K562 (cell line): ENCODE measurements around the gene C1orf122. TPM values are rescaled to one million over a fixed set of nuclear protein-coding genes. Genes with fewer than 3 reads are reported as not detected.

Experiments used
- ATAC-seq: fragments of 200-7000 bp; cut with Tn5 transposase; 3 replicates; pipeline ENCODE4 v1.9.1; 2020; ENCODE audit warnings: moderate library complexity
- BruUV-seq: library from RNA; stranded (reverse); fragments of 400-500 nt; replicated peaks from 2 replicates; lab custom pipeline; 2021; lab: Mats Ljungman, UMichigan
- CTCF ChIA-PET: fragments of 300-600 bp; formaldehyde crosslinking; extraction: SDS; loops from one replicate; lab custom pipeline; 2021; ENCODE audit warnings: low intra/inter-chr PET ratio; lab: Yijun Ruan, JAX
- POLR2A ChIA-PET: fragments of 300-600, 350-650 bp; sonication (Branson Sonifier 250); formaldehyde crosslinking; extraction: SDS; loops from one replicate; lab custom pipeline; 2021; ENCODE audit warnings: antibody characterized with exemption, inconsistent platforms; lab: Yijun Ruan, JAX
- DNase-seq, 4 experiments: peaks; one replicate each; pipeline versions ENCODE4 v3.0.0 to v3.0.0-alpha.2; 2011 to 2018; ENCODE audit warnings: low spot score in 3 of 4, mixed read lengths in 3 of 4; ENCODE audit errors: extremely low read depth in 1 of 4
- FAIRE-seq: peaks from 2 replicates; lab custom pipeline; 2011; peaks lifted over from hg19 to GRCh38; lab: Jason Lieb, UNC
- H2AFZ ChIP-seq: 2 replicates; pipeline ENCODE4 v1.6.0; 2011; ENCODE audit warnings: low read depth, low read length, control low read depth, inconsistent platforms
- H3K27ac ChIP-seq: fragments of 200-600 bp; 3 replicates; pipeline ENCODE4 v1.8.0; 2011; ENCODE audit warnings: low read depth, mild to moderate bottlenecking, control low read depth, inconsistent platforms, low read length, moderate library complexity, mixed read lengths; ENCODE audit errors: extremely low read depth
- H3K27me3 ChIP-seq, 2 experiments: fragments of 300-600 bp in 1 of 2; 2 replicates in 1 of 2; 3 replicates in 1 of 2; pipeline versions ENCODE4 v1.6.0 to v1.8.0; 2011; ENCODE audit warnings: inconsistent platforms in 2 of 2, low read length in 2 of 2, mild to moderate bottlenecking in 1 of 2, mixed read lengths in 1 of 2, moderate library complexity in 1 of 2; ENCODE audit not compliant: control insufficient read depth in 2 of 2, insufficient read depth in 2 of 2
- H3K36me3 ChIP-seq: fragments of 300-600 bp; 3 replicates; pipeline ENCODE4 v1.8.0; 2011; ENCODE audit warnings: mild to moderate bottlenecking, low read length, inconsistent platforms; ENCODE audit not compliant: control insufficient read depth, insufficient read depth
- H3K4me1 ChIP-seq, 2 experiments: fragments of 200-600 bp in 1 of 2; replicated peaks in 1 of 2; 2 replicates in 1 of 2; 3 replicates in 1 of 2; pipeline versions ENCODE4 v1.5.1 to v1.8.0; 2011; ENCODE audit warnings: inconsistent platforms in 2 of 2, low read length in 2 of 2, mild to moderate bottlenecking in 1 of 2, mixed read lengths in 1 of 2, moderate library complexity in 1 of 2; ENCODE audit not compliant: control insufficient read depth in 2 of 2, insufficient read depth in 2 of 2
- H3K4me2 ChIP-seq: 2 replicates; pipeline ENCODE4 v1.6.1; 2011; ENCODE audit warnings: low read length, control low read depth, inconsistent platforms, mixed read lengths; ENCODE audit not compliant: insufficient read depth
- H3K4me3 ChIP-seq: fragments of 200-600 bp; sonication (generic), shearing (Covaris generic); 2 replicates; pipeline ENCODE4 v1.5.1; 2016; ENCODE audit warnings: control low read depth, inconsistent platforms
- H3K79me2 ChIP-seq: fragments of 200-600 bp; 3 replicates; pipeline ENCODE4 v1.8.0; 2011; ENCODE audit warnings: low read length, inconsistent platforms; ENCODE audit not compliant: control insufficient read depth, insufficient read depth
- H3K9ac ChIP-seq, 2 experiments: 2 replicates each; pipeline versions ENCODE4 v1.6.0 to v1.6.1; 2011; ENCODE audit warnings: low read depth in 2 of 2, low read length in 2 of 2, control low read depth in 1 of 2, inconsistent platforms in 1 of 2, mild to moderate bottlenecking in 1 of 2, mixed read lengths in 1 of 2; ENCODE audit not compliant: insufficient read depth in 1 of 2
- H3K9me1 ChIP-seq: one replicate; pipeline ENCODE4 v1.6.0; 2011; ENCODE audit warnings: inconsistent platforms, mild to moderate bottlenecking, low read length, moderate library complexity; ENCODE audit not compliant: control insufficient read depth, insufficient read depth
- H3K9me3 ChIP-seq: replicated peaks from 2 replicates; pipeline ENCODE4 v1.5.1; 2011; ENCODE audit warnings: low read depth, low read length, inconsistent platforms; ENCODE audit not compliant: control insufficient read depth, insufficient read depth
- H4K20me1 ChIP-seq: replicated peaks from 2 replicates; pipeline ENCODE4 v1.6.1; 2011; ENCODE audit warnings: low read length, inconsistent platforms, mixed read lengths; ENCODE audit not compliant: control insufficient read depth, insufficient read depth
- MAZ ChIP-seq, 2 experiments: fragments of 450-650 bp in 1 of 2; sonication (generic) in 1 of 2; formaldehyde crosslinking; IDR thresholded peaks in 1 of 2; conservative IDR thresholded peaks in 1 of 2; 2 replicates each; pipeline versions ENCODE4 v1.4.0 to v1.5.0; 2020; ENCODE audit warnings: mild to moderate bottlenecking in 1 of 2, missing genetic modification reagents in 1 of 2
- ZNF197 ChIP-seq: fragments of 200-800 bp; sonication (Bioruptor generic); IDR thresholded peaks from 2 replicates; pipeline ENCODE4 v1.6.1; 2016; ENCODE audit warnings: low read depth, missing genetic modification characterization, missing compliant biosample characterization
- ZNF282 ChIP-seq: sonication (generic); formaldehyde crosslinking; IDR thresholded peaks from 2 replicates; pipeline ENCODE4 v1.8.1; 2023; ENCODE audit warnings: missing genetic modification reagents
- WGBS: fragments of 100-300 bp; shearing (Covaris generic); methylation state at CpG from one replicate; pipeline ENCODE4 v1.1.6; 2016; ENCODE audit warnings: low coverage, mixed read lengths; ENCODE audit not compliant: insufficient coverage; ENCODE audit errors: missing lambda C conversion rate; 5-methylcytosine and 5-hydroxymethylcytosine counted together
- in situ Hi-C: fragments of 300-500 bp; cut with MboI; formaldehyde crosslinking; loops from 4 replicates; pipeline ENCODE4 v1.15.0; 2018; ENCODE audit warnings: inconsistent platforms, mixed read lengths
- intact Hi-C: fragments of 100-400 bp; cut with micrococcal nuclease; formaldehyde crosslinking; loops from 2 replicates; pipeline ENCODE4 v1.14.2; 2022
- polyA plus RNA-seq, 8 experiments: library from polyadenylated mRNA; depleted of rRNA in 4 of 8; stranded (reverse) in 5 of 8; unstranded in 3 of 8; fragments of >200 nt; fragmentation: Nextera tagmentation in 2 of 8; fragmentation: Illumina TruSeq in 1 of 8; extraction: Ambion mirVana in 2 of 8; extraction: Trizol in 1 of 8; gene quantifications; 2 replicates each; pipeline versions ENCODE4 v1.2.1 to v1.2.3, GENCODE V29; 2011 to 2014; ENCODE audit warnings: inconsistent platforms in 1 of 8, missing spikeins in 1 of 8
- total RNA-seq, 7 experiments: library from RNA; depleted of rRNA in 6 of 7; stranded (reverse); fragments of >200 nt in 6 of 7; fragmentation: Illumina TruSeq in 2 of 7; extraction: Trizol in 2 of 7; gene quantifications; 2 replicates each; pipeline versions ENCODE4 v1.2.1 to v1.2.3, GENCODE V29; 2011 to 2021; ENCODE audit warnings: low replicate concordance in 1 of 7
- TF ChIP-seq, protein P1 (sequence below): fragments of 450-650 bp; IDR thresholded peaks from 2 replicates; pipeline ENCODE4 v1.6.1; 2018; ENCODE audit not compliant: partially characterized antibody
- TF ChIP-seq, protein P2 (sequence below), 2 experiments: fragments of 450-650 bp; formaldehyde crosslinking in 1 of 2; IDR thresholded peaks; 2 replicates each; pipeline versions ENCODE4 v1.4.0 to v1.6.1; 2014 to 2020; ENCODE audit warnings: mild to moderate bottlenecking in 2 of 2, borderline replicate concordance in 1 of 2, low read depth in 1 of 2

The C1orf122 gene
- total and polyA plus RNA-seq, 9 of the 15 experiments (the other 6 are each of a cell fraction or from before 2014, with no cell fraction given): 3.6 to 70.9 (median 17.3) TPM

DNA sequence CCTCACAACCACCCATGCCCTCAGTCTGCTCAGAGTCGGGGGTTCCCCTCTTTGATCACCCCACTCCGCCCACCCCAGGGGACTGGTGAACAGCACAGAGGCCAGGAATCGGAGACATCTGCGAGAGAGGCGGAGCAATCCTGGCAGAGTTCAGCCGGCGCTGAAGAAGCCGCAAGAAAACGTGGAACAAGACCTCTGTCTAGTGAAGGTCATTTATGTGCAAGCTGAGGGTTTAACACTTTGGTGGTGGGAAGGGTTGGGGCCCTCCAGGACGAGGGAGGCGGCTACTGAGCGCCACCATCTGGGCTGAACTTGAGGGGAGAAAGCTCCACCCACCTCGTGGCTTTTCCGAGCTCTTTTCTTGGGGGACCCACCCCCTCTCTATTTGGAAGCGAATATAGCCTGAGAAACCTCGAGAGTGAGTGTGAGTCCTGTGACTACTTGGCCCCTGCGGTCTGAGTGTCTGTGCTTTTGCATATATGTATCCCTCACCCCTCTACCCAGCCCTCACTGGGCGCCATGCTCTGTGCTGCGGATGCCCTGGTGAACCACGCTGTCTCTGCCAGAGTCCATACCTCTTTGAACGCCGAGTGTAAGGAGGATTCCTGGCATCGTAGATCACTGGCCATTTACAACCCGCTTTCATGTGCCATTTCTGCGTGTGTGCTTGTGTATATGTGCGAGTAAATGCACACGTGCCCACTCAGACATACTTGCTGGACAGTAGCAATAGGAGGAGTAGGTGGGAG, 41.5 kb upstream of the C1orf122 start (continued):
- TF ChIP-seq ZNF282 (CRISPR knock-in tag) (no peak), MAZ (CRISPR knock-in tag; conservative IDR thresholded peaks at IDR 0.05 in 1 of 2, IDR thresholded peaks at IDR 0.05 in 1 of 2) (0 out of 4 replicates have a peak, but pooled peaks of 1 of the 2 experiments have one; percentile 20)
- TF ChIP-seq, protein P1, sequence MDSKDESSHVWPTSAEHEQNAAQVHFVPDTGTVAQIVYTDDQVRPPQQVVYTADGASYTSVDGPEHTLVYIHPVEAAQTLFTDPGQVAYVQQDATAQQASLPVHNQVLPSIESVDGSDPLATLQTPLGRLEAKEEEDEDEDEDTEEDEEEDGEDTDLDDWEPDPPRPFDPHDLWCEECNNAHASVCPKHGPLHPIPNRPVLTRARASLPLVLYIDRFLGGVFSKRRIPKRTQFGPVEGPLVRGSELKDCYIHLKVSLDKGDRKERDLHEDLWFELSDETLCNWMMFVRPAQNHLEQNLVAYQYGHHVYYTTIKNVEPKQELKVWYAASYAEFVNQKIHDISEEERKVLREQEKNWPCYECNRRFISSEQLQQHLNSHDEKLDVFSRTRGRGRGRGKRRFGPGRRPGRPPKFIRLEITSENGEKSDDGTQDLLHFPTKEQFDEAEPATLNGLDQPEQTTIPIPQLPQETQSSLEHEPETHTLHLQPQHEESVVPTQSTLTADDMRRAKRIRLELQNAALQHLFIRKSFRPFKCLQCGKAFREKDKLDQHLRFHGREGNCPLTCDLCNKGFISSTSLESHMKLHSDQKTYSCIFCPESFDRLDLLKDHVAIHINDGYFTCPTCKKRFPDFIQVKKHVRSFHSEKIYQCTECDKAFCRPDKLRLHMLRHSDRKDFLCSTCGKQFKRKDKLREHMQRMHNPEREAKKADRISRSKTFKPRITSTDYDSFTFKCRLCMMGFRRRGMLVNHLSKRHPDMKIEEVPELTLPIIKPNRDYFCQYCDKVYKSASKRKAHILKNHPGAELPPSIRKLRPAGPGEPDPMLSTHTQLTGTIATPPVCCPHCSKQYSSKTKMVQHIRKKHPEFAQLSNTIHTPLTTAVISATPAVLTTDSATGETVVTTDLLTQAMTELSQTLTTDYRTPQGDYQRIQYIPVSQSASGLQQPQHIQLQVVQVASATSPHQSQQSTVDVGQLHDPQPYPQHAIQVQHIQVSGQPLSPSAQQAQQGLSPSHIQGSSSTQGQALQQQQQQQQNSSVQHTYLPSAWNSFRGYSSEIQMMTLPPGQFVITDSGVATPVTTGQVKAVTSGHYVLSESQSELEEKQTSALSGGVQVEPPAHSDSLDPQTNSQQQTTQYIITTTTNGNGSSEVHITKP: peak; percentile 90
- TF ChIP-seq, all 486 proteins: peak for 7

DNA sequence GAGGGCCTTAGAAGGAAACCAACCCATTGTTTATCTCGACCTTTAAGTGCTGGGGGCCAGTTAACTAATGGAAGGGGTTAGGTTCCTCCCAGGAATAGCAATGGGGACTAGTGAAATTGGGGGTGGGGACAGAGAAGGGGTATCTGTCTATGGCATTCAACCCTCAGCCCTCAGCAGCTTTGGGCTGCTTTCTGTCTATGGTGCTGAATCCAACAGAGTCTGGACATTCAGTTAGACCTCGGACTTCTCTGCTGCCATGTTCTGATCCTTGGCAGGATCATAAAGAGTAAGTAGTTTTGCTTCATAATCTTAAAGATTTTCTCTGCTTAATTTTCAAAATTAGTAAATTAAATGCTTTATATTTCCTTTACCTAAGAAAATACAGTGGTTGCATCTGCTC, 40.1 kb upstream of the C1orf122 start:
- peaks cover 0 to 25% of the 10 kb centered on the region in 2 experiments; a peak in 3 of 5 replicates for H3K4me1 ChIP-seq
- FAIRE-seq (no peak), ATAC-seq (no peak)
- H3K9me1 ChIP-seq: no peaks in the 10 kb centered on the region
- ChIA-PET CTCF (no interaction called here), POLR2A (interaction anchor here (0.9 kb wide), 1 partner anchor 16 kb away, joined by 3 read pairs; no protein-coding TSS in a partner anchor)
- H3K9ac ChIP-seq: no peak overlapping the region
- H3K9me3 ChIP-seq: no peaks in the 10 kb centered on the region
- no peaks in the 10 kb centered on the region for H3K36me3 ChIP-seq
- 0% methylated on average over 2 of the region's 2 CpGs for WGBS
- no peak overlapping the region for H3K27ac ChIP-seq
- in situ Hi-C loops: no loop called here
- peaks cover 24 to 29% of the 10 kb centered on the region in 2 experiments for H3K27me3 ChIP-seq
- no peak overlapping the region for H3K4me3 ChIP-seq
- H4K20me1 ChIP-seq: peaks cover 11% of the 10 kb centered on the region
- TF ChIP-seq, protein P2, sequence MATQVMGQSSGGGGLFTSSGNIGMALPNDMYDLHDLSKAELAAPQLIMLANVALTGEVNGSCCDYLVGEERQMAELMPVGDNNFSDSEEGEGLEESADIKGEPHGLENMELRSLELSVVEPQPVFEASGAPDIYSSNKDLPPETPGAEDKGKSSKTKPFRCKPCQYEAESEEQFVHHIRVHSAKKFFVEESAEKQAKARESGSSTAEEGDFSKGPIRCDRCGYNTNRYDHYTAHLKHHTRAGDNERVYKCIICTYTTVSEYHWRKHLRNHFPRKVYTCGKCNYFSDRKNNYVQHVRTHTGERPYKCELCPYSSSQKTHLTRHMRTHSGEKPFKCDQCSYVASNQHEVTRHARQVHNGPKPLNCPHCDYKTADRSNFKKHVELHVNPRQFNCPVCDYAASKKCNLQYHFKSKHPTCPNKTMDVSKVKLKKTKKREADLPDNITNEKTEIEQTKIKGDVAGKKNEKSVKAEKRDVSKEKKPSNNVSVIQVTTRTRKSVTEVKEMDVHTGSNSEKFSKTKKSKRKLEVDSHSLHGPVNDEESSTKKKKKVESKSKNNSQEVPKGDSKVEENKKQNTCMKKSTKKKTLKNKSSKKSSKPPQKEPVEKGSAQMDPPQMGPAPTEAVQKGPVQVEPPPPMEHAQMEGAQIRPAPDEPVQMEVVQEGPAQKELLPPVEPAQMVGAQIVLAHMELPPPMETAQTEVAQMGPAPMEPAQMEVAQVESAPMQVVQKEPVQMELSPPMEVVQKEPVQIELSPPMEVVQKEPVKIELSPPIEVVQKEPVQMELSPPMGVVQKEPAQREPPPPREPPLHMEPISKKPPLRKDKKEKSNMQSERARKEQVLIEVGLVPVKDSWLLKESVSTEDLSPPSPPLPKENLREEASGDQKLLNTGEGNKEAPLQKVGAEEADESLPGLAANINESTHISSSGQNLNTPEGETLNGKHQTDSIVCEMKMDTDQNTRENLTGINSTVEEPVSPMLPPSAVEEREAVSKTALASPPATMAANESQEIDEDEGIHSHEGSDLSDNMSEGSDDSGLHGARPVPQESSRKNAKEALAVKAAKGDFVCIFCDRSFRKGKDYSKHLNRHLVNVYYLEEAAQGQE (IDR thresholded peaks at IDR 0.05; ENCODE audit: borderline replicate concordance): peak; percentile 20; the same call in 1 of the 2 replicates
- TF ChIP-seq, protein P2 (CRISPR knock-in tag; IDR thresholded peaks at IDR 0.05; ENCODE audit: low read depth): no peak
- TF ChIP-seq ZNF197 (CRISPR knock-in tag): no peak
- TF ChIP-seq, all 486 proteins: peak for 1
- no peak overlapping the region for H2AFZ ChIP-seq
- no peak overlapping the region for H3K4me2 ChIP-seq
- no peak for DNase-seq
- H3K79me2 ChIP-seq: no peaks in the 10 kb centered on the region
- intact Hi-C loops: loop anchor here (10.0 kb wide), 1 partner anchor 163 kb away; no protein-coding TSS in a partner anchor
- BruUV-seq: no TSS peak
